Heart left ventricle (tissue), 16 donors: ENCODE results near the gene NLK. TPM values are rescaled to one million over a fixed set of nuclear protein-coding genes. Genes with fewer than 3 reads are reported as not detected.
"Not testable (repeated sequence)": the region's sequence is repeated elsewhere in the genome, so short reads cannot be mapped to it uniquely, and the experiment has no call there.

Experiments
- ATAC-seq, 4 donors: fragments of 200-7000 bp; cut with Tn5 transposase; one replicate each; pipeline ENCODE4 v1.9.1; 2020 to 2022; ENCODE audit warnings: moderate library complexity in 4 of 4, mild to moderate bottlenecking in 3 of 4, moderate number of reproducible peaks in 1 of 4
- DNase-seq, 5 donors: peaks; one replicate each; pipeline ENCODE4 v3.0.0-alpha.2; 2020
- H3K27ac ChIP-seq, 12 donors: fragments of 200-600 bp; sonication (generic) in 4 of 12; one replicate each; pipeline versions ENCODE4 v1.5.0 to v1.8.0; 2016 to 2022; ENCODE audit warnings: mild to moderate bottlenecking in 2 of 12
- H3K27me3 ChIP-seq, 9 donors: fragments of 200-600 bp; sonication (generic) in 2 of 9; one replicate each; pipeline versions ENCODE4 v1.5.1 to v1.8.0; 2016 to 2022; ENCODE audit warnings: mild to moderate bottlenecking in 3 of 9
- H3K36me3 ChIP-seq, 9 donors: fragments of 200-600 bp; sonication (generic) in 2 of 9; one replicate each; pipeline versions ENCODE4 v1.5.0 to v1.8.0; 2018 to 2022; ENCODE audit warnings: mild to moderate bottlenecking in 2 of 9
- H3K4me1 ChIP-seq, 12 donors: fragments of 200-600 bp; sonication (generic) in 4 of 12; one replicate each; pipeline versions ENCODE4 v1.5.0 to v1.8.0; 2016 to 2022; ENCODE audit warnings: mild to moderate bottlenecking in 3 of 12
- H3K4me3 ChIP-seq, 12 donors: fragments of 200-600 bp; sonication (generic) in 4 of 12; one replicate each; pipeline versions ENCODE4 v1.5.0 to v1.8.0; 2017 to 2022; ENCODE audit warnings: mild to moderate bottlenecking in 9 of 12, moderate library complexity in 4 of 12
- H3K9me3 ChIP-seq, 12 donors: fragments of 200-600 bp; sonication (generic) in 4 of 12; one replicate each; pipeline versions ENCODE4 v1.5.0 to v1.8.0; 2016 to 2022; ENCODE audit warnings: mild to moderate bottlenecking in 1 of 12
- CTCF ChIP-seq, 12 donors: fragments of 200-600 bp; sonication (generic) in 4 of 12; IDR thresholded peaks; one replicate each; pipeline versions ENCODE4 v1.5.0 to v1.8.0; 2018 to 2022; ENCODE audit warnings: antibody characterized with exemption in 12 of 12, mild to moderate bottlenecking in 5 of 12
- POLR2A ChIP-seq, 2 donors: fragments of 450-650 bp; IDR thresholded peaks; one replicate each; pipeline ENCODE4 v1.6.1; 2017; ENCODE audit warnings: antibody characterized with exemption in 2 of 2, mild to moderate bottlenecking in 2 of 2, moderate library complexity in 2 of 2
- WGBS, 4 donors: extraction: QIAGEN DNeasy Blood & Tissue Kit in 2 of 4; methylation state at CpG; one replicate each; pipeline versions ENCODE4 v1.1.5 to v1.1.7; 2013 to 2018; 5-methylcytosine and 5-hydroxymethylcytosine counted together
- intact Hi-C, 10 donors: fragments of 100-400 bp; cut with DNase I; formaldehyde crosslinking; loops; one replicate each; pipeline versions ENCODE4 v1.11.1 to v1.14.2; 2022
- polyA plus RNA-seq, 2 donors: library from polyadenylated mRNA; stranded (reverse); fragments of 200-250 nt; gene quantifications; one replicate each; pipeline ENCODE4 v1.2.3, GENCODE V29; 2013
- total RNA-seq, 9 donors: library from RNA; depleted of rRNA in 2 of 9; stranded (reverse); fragments of >200 nt in 2 of 9; fragmentation: NEBNext Ultra II Directional in 3 of 9; extraction: Animal tissue kit (Norgen Biotek cat#: 25700) in 3 of 9; gene quantifications; one replicate each; pipeline versions ENCODE4 v1.1.0 to v1.2.4, GENCODE V29; 2016 to 2023
- donor health status: ischemic (EF 13 %, LVEDD 7.1; RV severe dilation, severe dysfunction).
- donor health status: healthy with polysubstance abuse.
- donor health status: DM: no; HTN: yes; CAD: no.
- donor health status: DM: no; HTN: no; CAD: no.
- donor health status: ischemic (EF 25% LVEDD 6.9; RV normal size, moderate dysfunction).
- donor health status: ischemic (EF 25% LVEDD 5.7; RV mildly dilated, moderate dysfunction).
- donor health status: healthy.
- donor health status: DM: yes; HTN: yes; CAD: no.
- donor health status: ischemic (EF 35%, LVEDD 5.7; RV mildly dilated, moderate dysfunction).
- donor health status: nonischemic (EF 11% LVEDD 7.7; RV severe dilation, severe dysfunction).
- donor health status: DM: yes; HTN: yes; CAD: no.
- donor health status: PGD.
- donor health status: ischemic (EF 29% LVEDD 5.4; RV normal size, mild dysfunction).
- donor health status: nonischemic (EF 23%, LVEDD 6.1; RV moderate dilation, normal function).

Gene NLK
- total and polyA plus RNA-seq, 11 donors = 8.1 to 29.1 (median 20.0) TPM

GRCh38 chr17:28180449-28180848 lies 138.0 kb downstream of the NLK start:
- no peak for TF ChIP-seq POLR2A (IDR thresholded peaks at IDR 0.05)
- no peak for TF ChIP-seq CTCF (IDR thresholded peaks at IDR 0.05)
- H3K4me1 ChIP-seq = peaks cover 0 to 6% (median 0%) of the 10 kb centered on the region in 12 donors
- 75 to 89% (median 84%) methylated on average over 1 of the region's 1 CpG for WGBS, 4 donors
- H3K9me3 ChIP-seq = no peaks in the 10 kb centered on the region
- ATAC-seq (no peak), DNase-seq (no peak)
- no peaks in the 10 kb centered on the region for H3K27me3 ChIP-seq
- intact Hi-C loops = loop anchor here in 1 of 10 donors (10.0 kb wide), 1 partner anchor 286 kb away; the partner anchor contains the start of gene LYRM9
- H3K4me3 ChIP-seq = no peak overlapping the region
- no peak overlapping the region for H3K27ac ChIP-seq
- H3K36me3 ChIP-seq = peaks cover 0 to 28% (median 12%) of the 10 kb centered on the region in 9 donors

DNA sequence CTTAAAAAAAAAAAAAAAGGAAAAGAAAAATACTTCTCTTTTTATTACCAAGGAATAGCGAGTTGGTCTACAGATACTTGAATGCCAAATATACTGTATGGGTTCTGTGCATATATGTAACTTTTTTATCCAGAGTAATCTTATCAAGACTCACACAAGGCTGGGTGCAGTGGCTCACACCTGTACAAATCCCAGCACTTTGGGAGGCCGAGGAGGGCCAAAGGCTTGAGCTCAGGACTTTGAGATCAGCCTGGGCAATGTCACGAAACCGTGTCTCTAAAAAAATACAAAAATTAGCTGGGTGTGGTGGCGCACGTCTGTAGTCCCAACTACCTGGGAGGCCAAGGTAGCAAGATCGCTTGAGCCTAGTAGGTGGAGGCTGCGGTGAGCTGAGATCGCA lies 139.1 kb downstream of the NLK start:
- 96 to 97% (median 96%) methylated on average over 9 of the region's 9 CpGs for WGBS, 4 donors
- TF ChIP-seq CTCF (IDR thresholded peaks at IDR 0.05) (no peak), POLR2A (IDR thresholded peaks at IDR 0.05) (no peak)
- Histone ChIP-seq H3K36me3 (peaks cover 0 to 38% (median 19%) of the 10 kb centered on the region in 9 donors), H3K4me1 (peaks cover 0 to 6% (median 0%) of the 10 kb centered on the region in 12 donors), H3K9me3 (no peaks in the 10 kb centered on the region), H3K27me3 (no peaks in the 10 kb centered on the region), H3K27ac (no peak overlapping the region), H3K4me3 (no peak overlapping the region)
- DNase-seq = no peak
- ATAC-seq = no peak
- intact Hi-C loops = loop anchor here in 1 of 10 donors (10.0 kb wide), 1 partner anchor 287 kb away; the partner anchor contains the start of gene LYRM9

- WGBS, 4 donors = 42 to 60% (median 56%) methylated on average over 1 of the region's 1 CpG
- peaks cover 0 to 42% (median 15%) of the 10 kb centered on the region in 9 donors for H3K36me3 ChIP-seq
- H3K4me1 ChIP-seq = peaks cover 0 to 6% (median 0%) of the 10 kb centered on the region in 12 donors
- intact Hi-C loops = loop anchor here in 1 of 10 donors (10.0 kb wide), 1 partner anchor 288 kb away; the partner anchor contains the start of gene LYRM9
- H3K4me3 ChIP-seq = no peak overlapping the region
- H3K27ac ChIP-seq = no peak overlapping the region
- ATAC-seq (no peak), DNase-seq (no peak)
- H3K27me3 ChIP-seq = no peaks in the 10 kb centered on the region
- TF ChIP-seq CTCF (IDR thresholded peaks at IDR 0.05) (no peak), POLR2A (IDR thresholded peaks at IDR 0.05) (no peak)
- H3K9me3 ChIP-seq = no peaks in the 10 kb centered on the region
Measured at GRCh38 chr17:28182559-28182958, 140.1 kb downstream of the NLK start.

DNA sequence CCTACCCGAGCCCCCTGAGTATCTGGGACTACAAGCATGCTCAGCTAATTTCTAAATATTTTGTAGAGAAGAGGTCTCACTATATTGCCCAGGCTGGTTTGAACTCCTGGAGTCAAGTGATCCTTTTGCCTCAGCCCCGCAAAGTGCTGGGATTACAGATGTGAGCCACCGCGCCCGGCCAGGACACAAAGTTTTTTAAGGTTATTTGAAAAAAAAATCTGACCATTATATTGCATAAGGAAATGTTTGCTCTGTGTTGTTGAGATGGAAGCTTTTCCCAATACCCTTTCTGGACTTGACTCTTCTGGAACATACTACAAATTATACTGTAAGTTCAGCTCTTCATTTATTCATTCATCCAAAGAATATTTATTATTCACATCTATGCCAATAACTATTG lies 143.2 kb downstream of the NLK start:
- Histone ChIP-seq H3K9me3 (no peaks in the 10 kb centered on the region), H3K4me1 (peaks cover 0 to under 1% (median 0%) of the 10 kb centered on the region in 12 donors), H3K4me3 (no peak overlapping the region), H3K36me3 (peaks cover 0 to 53% (median 21%) of the 10 kb centered on the region in 9 donors), H3K27me3 (no peaks in the 10 kb centered on the region), H3K27ac (no peak overlapping the region)
- ATAC-seq (no peak), DNase-seq (no peak)
- WGBS, 4 donors = 95 to 97% (median 96%) methylated on average over 5 of the region's 5 CpGs
- intact Hi-C loops = loop anchor here in 1 of 10 donors (10.0 kb wide), 1 partner anchor 291 kb away; the partner anchor contains the start of gene LYRM9
- no peak for TF ChIP-seq POLR2A (IDR thresholded peaks at IDR 0.05)
- no peak for TF ChIP-seq CTCF (IDR thresholded peaks at IDR 0.05)

DNA sequence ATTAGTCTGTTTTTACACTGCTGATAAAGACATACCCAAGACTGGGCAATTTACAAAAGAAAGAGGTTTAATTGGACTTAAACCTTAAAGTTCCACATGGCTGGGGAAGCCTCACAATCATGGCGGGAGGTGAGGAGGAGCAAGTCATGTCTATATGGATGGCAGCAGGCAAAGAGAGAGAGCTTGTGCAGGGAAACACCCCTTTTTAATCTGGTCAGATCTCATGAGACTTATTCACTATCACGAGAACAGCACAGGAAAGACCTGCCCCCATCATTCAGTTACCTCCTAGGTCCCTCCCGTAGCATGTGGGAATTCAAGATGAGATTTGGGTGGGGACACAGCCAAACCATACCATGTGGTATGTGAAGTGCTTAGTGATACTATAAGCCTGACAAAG lies 144.0 kb downstream of the NLK start:
- DNase-seq, H3K4me1 ChIP-seq, H3K4me3 ChIP-seq, H3K27ac ChIP-seq, H3K9me3 ChIP-seq, ATAC-seq, H3K27me3 ChIP-seq: not testable (repeated sequence)
- H3K36me3 ChIP-seq = peaks cover 0 to 61% (median 21%) of the 10 kb centered on the region in 9 donors
- intact Hi-C loops = loop anchor here in 1 of 10 donors (10.0 kb wide), 1 partner anchor 292 kb away; the partner anchor contains the start of gene LYRM9
- WGBS, 4 donors = 93 to 96% (median 95%) methylated on average over 3 of the region's 3 CpGs
